GM18951 (cell line): ENCODE results near the gene C11orf54.
"Not testable (repeated sequence)": the region's sequence is repeated elsewhere in the genome, so short reads cannot be mapped to it uniquely, and the experiment has no call there.

Experiments
- POLR2A ChIP-seq: IDR thresholded peaks from 4 replicates; pipeline ENCODE4 v1.6.1; 2011; ENCODE audit warnings: mild to moderate bottlenecking; ENCODE audit not compliant: insufficient read length, insufficient read depth; ENCODE audit errors: extremely low read depth
- in situ Hi-C: fragments of 300-500 bp; cut with MboI; formaldehyde crosslinking; loops from one replicate; pipeline ENCODE4 v1.12.0; 2022; ENCODE audit warnings: low sequenced_read_pairs, mixed read lengths, inconsistent platforms; ENCODE audit not compliant: unreplicated experiment

The C11orf54 gene

DNA sequence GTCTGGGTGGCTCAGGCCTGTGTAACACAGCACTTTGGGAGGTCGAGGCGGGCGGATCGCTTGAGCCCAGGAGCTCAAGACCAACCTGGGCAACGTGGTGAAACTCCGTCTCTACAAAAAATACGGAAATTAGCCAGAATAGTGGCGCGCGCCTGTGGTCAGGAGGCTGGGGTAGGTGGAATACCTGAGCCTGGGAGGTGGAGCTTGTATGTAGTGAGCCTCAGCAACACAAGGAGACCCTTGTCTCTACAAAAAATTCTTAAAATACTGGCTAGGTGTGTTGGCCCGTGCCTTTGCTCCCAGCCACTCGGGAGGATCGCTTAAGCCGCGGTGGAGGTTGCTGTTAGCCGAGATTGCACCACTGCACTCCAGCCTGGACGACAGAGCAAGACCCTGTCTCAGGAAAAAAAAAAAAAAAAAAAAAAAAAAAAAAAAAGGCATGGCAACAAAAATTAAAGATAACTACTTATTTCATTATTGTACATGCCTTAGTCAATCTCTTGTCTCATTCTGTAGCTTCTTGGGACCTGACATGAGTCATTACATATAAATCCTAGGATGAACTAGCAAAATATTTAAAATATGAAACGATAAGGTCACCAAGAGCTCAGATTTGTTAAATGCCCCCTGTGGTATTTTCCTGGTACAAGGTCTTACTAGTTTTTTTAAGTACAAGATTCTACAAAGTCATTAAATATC, 1.3 kb upstream of the C11orf54 start:
- TF ChIP-seq POLR2A: no peak
- in situ Hi-C loops: no loop called here

DNA sequence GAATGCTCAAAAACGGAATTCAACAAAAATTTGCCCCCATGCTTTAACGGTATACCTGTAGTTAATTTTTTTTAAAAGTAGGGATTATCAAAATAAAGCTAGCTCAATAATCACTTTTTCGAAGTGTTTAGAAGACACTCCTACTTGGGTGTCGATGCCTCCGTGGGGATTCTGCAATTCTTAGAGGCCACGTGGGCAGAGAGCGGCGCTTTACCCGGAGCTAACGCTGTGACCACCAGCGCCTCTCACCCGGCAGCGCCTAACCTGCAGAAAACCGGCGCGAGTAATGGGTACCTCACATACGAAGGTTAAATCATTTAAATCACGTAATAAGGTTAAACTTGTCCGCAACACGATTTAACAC, 760 bp upstream of the C11orf54 start:
- no peak for TF ChIP-seq POLR2A
- in situ Hi-C loops: no loop called here

DNA sequence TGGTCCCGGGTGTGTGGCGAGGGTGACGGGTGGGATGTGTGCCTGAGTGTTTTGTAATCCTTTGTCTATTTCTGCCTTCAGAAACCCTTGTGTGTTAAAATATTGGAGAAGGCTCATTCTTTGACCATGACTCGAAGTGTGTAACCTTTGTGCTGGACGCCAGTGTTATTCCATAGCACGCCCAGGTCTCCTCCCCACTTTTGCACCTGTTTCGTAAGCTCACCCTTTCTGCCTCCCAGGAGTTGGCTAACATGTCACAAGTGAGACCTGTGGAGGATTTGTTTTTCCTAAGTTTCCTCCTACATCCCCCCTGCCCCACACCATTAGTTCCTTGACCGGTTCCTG, 382 bp downstream of the C11orf54 start:
- no peak for TF ChIP-seq POLR2A
- in situ Hi-C loops: no loop called here

DNA sequence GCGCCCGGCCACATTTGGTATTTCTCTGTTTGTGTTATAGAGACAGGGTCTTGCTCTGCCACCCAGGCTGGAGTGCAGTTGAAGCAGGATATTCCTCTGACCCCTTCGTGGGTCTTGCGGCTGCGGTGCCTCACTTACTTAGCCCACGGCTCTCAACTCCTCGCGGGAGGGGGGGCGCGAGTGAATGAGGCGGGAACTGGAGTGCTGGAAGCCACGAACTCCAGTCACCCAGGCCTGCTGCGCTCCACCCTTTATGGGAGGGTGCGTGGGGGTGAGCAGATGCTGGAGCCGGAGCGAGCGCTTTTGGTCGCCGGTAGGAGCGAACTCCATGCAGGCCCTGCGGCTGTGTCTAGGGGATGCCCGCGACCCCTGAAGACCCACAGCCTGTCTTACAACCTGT, 1.8 kb downstream of the C11orf54 start:
- in situ Hi-C loops: no loop called here

DNA sequence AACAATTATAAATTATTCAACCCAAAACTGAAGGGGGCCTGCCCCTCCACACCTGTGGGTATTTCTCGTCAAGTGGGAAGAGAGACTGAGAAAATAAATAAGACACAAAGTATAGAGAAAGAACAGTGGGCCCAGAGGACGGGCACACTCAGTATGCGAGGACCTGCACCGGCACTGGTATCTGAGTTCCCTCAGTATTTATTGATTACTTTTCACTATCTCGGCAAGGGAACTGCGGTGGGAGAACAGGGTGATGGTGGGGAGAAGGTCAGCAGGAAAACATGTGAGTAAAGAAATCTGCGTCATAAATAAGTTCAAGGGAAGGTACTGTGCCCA, 3.2 kb downstream of the C11orf54 start:
- in situ Hi-C loops: no loop called here
- no peak for TF ChIP-seq POLR2A

More for the DNA sequence above, 1.8 kb downstream of the C11orf54 start:
- TF ChIP-seq POLR2A: no peak

DNA sequence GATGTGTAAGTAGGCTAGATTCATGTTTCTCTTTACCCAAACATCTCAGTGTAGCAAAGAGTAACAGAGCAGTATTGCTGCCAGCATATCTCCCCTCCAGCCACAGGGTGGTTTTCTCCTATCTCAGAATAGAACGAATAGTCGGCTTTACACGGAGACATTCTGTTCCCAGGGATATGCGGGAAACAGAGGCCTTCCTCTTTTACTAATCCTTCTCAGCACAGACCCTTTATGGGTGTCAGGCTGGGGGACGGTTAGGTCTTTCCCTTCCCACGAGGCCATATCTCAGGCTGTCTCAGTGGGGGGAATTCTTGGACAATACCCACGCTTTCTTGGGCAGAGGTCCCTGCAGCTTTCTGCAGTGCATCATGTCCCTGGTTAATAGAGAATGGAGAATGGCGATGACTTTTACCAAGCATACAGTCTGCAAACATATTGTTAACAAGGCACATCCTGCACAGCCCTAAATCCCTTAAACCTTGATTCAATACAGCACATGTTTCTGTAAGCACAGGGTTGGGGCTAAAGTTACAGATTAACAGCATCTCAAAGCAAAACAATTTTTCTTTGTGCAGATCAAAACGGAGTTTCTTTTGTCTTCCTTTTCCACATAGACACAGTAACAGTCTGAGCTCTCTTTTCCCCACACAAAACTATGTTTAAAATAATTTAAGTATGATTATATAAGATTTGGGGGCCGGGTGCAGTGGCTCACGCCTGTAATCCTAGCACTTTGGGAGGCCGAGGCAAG, 3.7 kb downstream of the C11orf54 start:
- in situ Hi-C loops: not testable (repeated sequence)

DNA sequence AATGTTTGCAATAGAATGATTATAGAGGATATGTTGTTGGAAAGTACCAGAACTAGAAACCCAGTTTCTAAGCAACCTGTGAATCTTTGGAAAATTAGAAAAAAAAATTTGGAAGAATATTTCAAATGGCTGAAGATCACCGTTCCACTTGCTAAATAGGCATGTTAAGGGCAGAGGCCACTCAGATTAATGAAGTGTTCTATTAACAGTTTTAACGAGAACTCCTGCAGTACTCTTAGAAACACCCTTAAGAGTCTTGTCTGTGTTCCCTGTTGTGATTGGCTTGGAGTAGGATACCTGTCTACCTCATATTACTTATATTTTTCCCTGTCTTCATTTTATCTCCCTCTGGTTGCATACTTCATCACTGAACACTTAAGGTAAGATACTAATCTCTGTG, 4.6 kb downstream of the C11orf54 start:
- TF ChIP-seq POLR2A: no peak
- in situ Hi-C loops: no loop called here

DNA sequence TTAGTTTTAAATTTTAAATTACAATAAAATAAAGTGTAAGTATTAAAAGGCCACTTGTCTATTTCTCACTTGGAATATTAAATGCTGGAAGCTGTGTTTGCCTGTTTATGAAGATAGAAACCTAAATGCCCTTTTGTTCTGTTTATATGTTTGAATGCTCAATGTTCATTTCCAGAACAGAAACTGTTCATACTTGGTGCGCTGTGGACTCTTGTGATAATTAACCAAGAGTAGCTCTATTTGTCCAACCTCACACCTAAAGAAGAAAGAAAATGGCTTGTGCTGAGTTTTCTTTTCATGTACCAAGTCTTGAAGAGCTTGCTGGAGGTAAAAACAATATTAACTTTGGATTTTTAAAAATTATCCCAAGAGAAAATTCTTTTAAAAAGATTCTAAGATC, 5.7 kb downstream of the C11orf54 start:
- in situ Hi-C loops: no loop called here
- no peak for TF ChIP-seq POLR2A

DNA sequence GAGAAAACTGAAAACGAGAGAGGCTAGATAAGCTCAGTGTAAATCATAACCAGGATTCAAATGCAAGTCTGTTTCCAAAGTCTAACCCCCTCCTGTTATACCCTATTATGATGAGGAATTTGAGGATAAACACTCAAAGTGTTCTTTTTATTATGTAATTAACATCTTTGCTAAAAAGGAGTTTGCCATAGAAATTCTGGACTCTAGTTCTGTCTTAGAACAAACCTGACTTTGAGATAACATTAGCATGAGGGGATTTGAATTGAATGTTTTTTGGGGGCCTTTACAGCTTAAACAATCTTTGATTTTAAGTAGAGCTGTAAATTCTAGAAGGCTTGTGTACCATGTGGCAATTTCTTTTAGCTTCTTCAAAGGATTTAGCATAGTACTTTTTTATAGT, 9.5 kb downstream of the C11orf54 start:
- TF ChIP-seq POLR2A: no peak
- in situ Hi-C loops: no loop called here

DNA sequence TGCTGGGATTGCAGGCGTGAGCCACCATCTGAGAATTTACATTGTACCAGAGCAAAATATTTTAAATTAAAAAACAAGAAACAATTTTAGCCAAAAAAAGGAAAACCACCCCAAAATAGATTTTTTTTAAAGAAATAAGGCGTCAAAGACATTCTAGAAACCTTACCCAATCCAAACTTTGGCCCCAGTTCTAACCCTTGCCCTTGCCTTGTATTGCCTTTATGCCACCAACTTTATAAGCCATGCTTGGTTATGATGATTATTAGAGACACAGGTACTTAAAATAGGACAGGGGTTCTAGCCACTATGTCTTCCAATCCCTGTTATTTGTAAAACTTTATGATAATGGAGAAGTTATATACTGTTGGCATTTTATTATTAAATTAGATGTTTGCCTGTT, 11.8 kb downstream of the C11orf54 start:
- in situ Hi-C loops: no loop called here
- TF ChIP-seq POLR2A: no peak

DNA sequence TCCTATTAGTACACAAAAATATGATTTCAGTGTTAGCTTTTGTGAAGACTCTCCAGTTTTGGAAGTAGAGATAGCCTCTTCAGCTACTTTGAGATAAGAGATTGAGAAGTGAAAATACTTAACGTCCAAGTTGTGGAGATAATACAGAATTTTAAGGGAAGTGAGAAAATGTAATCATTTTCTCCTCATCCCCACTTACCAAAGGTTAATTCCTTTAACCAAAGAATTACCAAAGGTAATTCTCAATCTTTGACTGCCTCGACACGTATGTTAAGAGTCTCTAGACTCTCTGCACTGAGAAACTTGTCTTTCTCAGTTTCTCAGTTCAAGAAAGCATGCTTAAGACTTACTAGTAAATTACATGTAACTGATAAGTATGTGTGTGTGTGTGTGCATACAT, 15.3 kb downstream of the C11orf54 start:
- TF ChIP-seq POLR2A: no peak
- in situ Hi-C loops: no loop called here

DNA sequence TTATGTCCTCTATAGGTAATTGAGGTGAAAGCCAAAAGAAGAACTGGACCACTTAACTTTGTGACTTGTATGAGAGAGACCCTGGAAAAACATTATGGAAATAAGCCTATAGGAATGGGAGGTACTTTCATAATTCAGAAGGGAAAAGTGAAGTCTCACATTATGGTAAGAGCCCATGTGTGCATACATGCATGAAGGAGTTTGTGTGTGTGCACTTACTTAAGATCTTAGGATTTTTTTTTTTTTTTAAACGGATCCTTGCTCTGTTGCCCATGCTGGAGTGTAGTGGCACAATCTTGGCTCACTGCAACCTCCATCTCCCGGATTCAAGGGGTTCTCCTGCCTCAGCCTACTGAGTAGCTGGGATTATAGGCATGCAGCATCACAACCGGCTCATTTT, 15.8 kb downstream of the C11orf54 start:
- TF ChIP-seq POLR2A: no peak
- in situ Hi-C loops: no loop called here

DNA sequence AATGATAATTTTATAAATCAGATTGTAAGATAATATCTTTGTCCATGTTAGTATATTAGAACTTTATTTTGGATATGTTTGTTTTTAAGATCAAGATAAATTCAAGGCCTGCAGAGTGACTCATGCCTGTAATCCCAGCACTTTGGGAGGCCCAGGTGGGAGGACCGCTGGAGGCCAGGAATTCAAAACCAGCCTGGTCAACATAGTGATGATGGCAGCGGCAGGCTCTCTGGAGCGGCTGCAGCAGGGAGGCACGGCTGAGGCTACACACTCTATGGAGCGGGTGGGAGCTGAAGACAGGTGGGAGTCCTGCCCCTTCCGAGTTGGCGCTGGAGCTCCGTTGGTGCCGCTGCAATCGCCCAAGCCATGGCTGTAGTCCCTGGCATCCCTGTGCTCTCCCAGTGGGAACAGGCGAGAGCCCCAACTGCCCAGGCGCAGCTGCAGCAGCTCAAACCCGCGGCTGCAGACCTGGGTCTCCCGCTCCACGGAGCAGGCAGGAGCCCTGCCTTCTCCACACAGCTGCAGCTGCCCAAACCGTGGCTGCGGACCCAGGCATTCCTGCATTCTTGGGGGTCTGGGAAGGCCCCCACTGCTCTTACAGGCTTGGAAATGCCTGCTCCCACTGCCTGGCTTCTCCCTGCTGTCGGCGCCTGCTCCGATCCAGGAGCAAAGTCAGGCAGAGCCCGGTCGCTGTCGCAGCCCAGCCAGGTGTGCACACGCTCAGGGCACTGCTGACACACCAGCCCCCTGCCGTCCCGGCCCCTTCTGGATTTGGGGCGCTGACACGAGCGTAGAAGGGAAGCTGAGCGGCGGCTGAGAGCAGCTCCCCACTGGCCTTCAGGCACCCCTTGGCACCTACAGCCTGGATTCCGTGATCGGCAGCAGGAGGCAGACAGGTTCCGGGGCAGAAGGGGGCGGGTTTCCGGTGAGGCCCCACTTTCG, 16.7 kb downstream of the C11orf54 start:
- TF ChIP-seq POLR2A: no peak
- in situ Hi-C loops: no loop called here

DNA sequence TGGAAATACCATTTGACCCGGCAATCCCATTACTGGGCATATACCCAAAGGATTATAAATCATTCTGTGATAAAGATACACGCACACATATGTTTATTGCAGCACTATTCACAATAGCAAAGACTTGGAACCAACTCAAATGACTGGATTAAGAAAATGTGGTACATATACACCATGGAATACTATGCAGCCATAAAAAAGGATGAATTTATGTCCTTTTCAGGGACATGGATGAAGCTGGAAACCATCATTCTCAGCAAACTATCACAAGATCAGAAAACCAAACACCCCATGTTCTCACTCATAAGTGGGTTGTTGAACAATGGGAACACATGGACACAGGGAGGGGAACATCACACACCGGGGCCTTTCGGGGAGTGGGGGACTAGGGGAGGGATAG, 17.7 kb downstream of the C11orf54 start:
- in situ Hi-C loops: not testable (repeated sequence)
